GM23338 (cell line): ENCODE measurements around the gene SLC66A2.
"Not testable (repeated sequence)": the region's sequence is repeated elsewhere in the genome, so short reads cannot be mapped to it uniquely, and the experiment has no call there.

Experiments used
- CREB1 ChIP-seq: fragments of 250-450 bp; sonication (Bioruptor Pico); IDR thresholded peaks from 2 replicates; pipeline ENCODE4 v1.5.0; 2020; ENCODE audit warnings: low read depth, mild to moderate bottlenecking, moderate library complexity
- CTCF ChIP-seq, 2 experiments: fragments of 200-600 bp in 1 of 2; sonication (generic) in 1 of 2; conservative IDR thresholded peaks; 2 replicates each; pipeline versions ENCODE4 v1.5.1 to v1.6.1; 2016 to 2017; ENCODE audit warnings: antibody characterized with exemption in 2 of 2, low read depth in 2 of 2, mild to moderate bottlenecking in 2 of 2, moderate library complexity in 1 of 2
- EZH2 ChIP-seq: fragments of 200-600 bp; sonication (generic); IDR thresholded peaks from one replicate; pipeline ENCODE4 v1.8.0; 2017; ENCODE audit warnings: antibody characterized with exemption, mild to moderate bottlenecking, low read depth; ENCODE audit not compliant: unreplicated experiment
- EZH2phosphoT487 ChIP-seq: fragments of 200-600 bp; sonication (generic); IDR thresholded peaks from one replicate; pipeline ENCODE4 v1.8.1; 2018; ENCODE audit warnings: antibody characterized with exemption; ENCODE audit not compliant: unreplicated experiment
- POLR2AphosphoS5 ChIP-seq: IDR thresholded peaks from 2 replicates; pipeline ENCODE4 v1.6.1; 2016; ENCODE audit warnings: antibody characterized with exemption, low read depth
- REST ChIP-seq: IDR thresholded peaks from one replicate; pipeline ENCODE4 v1.6.1; 2018; ENCODE audit warnings: antibody characterized with exemption; ENCODE audit not compliant: unreplicated experiment
- ZNF331 ChIP-seq: fragments of 250-450 bp; sonication (Bioruptor Pico); IDR thresholded peaks from 2 replicates; pipeline ENCODE4 v1.5.0; 2020; ENCODE audit warnings: low read depth, mild to moderate bottlenecking, moderate library complexity

- TF ChIP-seq CTCF (conservative IDR thresholded peaks at IDR 0.05; ENCODE audit: low read depth in 2 of 2); EZH2; POLR2AphosphoS5; CREB1 (CRISPR knock-in tag); REST; ZNF331 (CRISPR knock-in tag); EZH2phosphoT487: not testable (repeated sequence)
These were observed 86.5 kb downstream of the SLC66A2 start for GRCh38 chr18:79864955-79865354.
